Pons (tissue), 1 donor: Measurements from ENCODE around the gene OR5L1.

Experiments
- DNase-seq: peaks from one replicate; pipeline ENCODE4 v3.0.0-alpha.2; 2016; ENCODE audit warnings: low spot score

Gene OR5L1

GRCh38 chr11:55811067-55811466, at the start of gene OR5L1:
Gene OR5L1, plus strand, starts transcription at chr11:55811367. Its CDS starts 100 bp downstream, at chr11:55811467.
- DNase-seq, result no peak

- no peak for DNase-seq
These were observed 38.0 kb upstream of the OR5L1 start, which contains the start of gene OR5D13 for GRCh38 chr11:55773138-55773537. Gene OR5D13, plus strand, starts transcription at chr11:55773438. Its CDS starts 0 bp downstream, at chr11:55773438.

DNA sequence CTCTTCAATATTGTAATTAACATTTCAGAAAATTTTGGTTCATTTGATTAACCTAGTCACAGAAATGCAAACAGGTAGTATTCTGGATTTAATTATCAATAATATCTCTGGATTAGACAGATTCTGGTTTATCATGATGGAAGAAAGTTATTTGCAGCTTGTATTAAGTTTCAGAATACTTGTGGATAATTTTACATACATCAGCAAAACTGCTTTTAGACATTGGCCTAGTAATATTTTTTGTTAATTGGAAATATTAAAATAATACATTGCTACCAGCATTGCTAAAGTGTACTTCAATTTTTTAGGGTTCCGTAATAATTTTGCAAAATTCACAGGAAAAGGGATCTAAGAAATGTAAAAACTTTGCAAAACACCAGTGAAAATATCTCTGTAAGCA, 19.6 kb upstream of the OR5L1 start:
- no peak for DNase-seq

- DNase-seq, result no peak
These were observed 17.8 kb upstream of the OR5L1 start for GRCh38 chr11:55793321-55793720.

- no peak for DNase-seq
These were observed 15.9 kb upstream of the OR5L1 start, which contains the start of gene OR5D14 for GRCh38 chr11:55795256-55795655. Gene OR5D14, plus strand, starts transcription at chr11:55795556. Its CDS starts 0 bp downstream, at chr11:55795556.

GRCh38 chr11:55806248-55806647, 4.9 kb upstream of the OR5L1 start:
- no peak for DNase-seq

DNA sequence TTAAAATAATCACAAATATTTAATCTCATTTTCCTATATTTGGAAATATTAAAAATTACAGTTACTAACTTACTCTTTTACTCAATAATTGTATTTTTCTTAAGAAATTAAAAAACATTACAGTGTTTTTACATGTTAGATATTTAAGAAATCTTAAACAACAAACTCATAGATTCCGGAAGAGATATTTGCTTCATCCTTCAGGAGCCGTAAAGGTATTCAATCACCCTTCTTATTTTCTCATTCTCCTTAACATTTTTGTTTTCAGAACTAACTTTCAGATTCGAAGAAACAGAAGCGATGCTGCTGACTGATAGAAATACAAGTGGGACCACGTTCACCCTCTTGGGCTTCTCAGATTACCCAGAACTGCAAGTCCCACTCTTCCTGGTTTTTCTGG, 8.2 kb downstream of the OR5L1 start, which contains the start of gene OR5D18:
OR5D18 (plus strand) TSS at position 301 of the 400 bp plus-strand sequence; CDS start at position 301, 0 bp downstream.
- DNase-seq, result no peak

DNA sequence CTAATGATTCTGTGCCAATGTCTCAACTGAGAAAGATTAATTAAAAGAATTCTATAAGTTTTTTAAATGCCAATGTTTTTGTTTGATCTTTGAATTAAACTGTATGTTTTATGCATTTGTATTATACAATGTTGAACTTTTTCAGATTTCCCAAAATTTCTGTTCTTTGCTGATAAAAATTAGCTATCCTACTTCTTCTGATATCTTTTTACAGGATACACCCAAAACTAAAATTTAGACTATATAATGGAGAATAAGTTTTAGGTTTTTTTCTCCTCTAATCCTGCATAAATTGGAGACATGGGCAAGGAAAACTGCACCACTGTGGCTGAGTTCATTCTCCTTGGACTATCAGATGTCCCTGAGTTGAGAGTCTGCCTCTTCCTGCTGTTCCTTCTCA, 15.8 kb downstream of the OR5L1 start, which contains the start of gene OR5L2:
OR5L2 (plus strand) TSS at position 301 of the 400 bp plus-strand sequence; CDS start at position 301, 0 bp downstream.
- no peak for DNase-seq

DNA sequence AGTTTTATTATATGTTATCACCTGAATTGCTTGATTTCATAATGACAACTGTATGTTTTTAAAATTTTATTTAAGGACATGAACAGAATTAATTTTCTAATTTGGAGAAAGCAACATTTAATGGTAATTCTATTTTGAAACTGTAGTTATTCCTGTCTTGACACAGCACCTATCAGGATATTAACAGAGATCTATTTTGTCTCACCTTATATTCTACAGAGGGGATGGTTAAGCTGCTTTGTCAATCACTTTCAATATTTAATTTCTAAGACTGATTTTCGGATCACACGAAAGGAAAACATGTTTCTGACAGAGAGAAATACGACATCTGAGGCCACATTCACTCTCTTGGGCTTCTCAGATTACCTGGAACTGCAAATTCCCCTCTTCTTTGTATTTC, 27.3 kb downstream of the OR5L1 start, which contains the start of gene OR5D16:
OR5D16 (plus strand) TSS at position 301 of the 400 bp plus-strand sequence; CDS start at position 301, 0 bp downstream.
- DNase-seq, result no peak

GRCh38 chr11:55847453-55847852, 36.3 kb downstream of the OR5L1 start:
- no peak for DNase-seq

- no peak for DNase-seq
These were observed 37.9 kb downstream of the OR5L1 start for GRCh38 chr11:55849037-55849436.

- no peak for DNase-seq
These were observed 41.0 kb downstream of the OR5L1 start for GRCh38 chr11:55852141-55852540.

DNA sequence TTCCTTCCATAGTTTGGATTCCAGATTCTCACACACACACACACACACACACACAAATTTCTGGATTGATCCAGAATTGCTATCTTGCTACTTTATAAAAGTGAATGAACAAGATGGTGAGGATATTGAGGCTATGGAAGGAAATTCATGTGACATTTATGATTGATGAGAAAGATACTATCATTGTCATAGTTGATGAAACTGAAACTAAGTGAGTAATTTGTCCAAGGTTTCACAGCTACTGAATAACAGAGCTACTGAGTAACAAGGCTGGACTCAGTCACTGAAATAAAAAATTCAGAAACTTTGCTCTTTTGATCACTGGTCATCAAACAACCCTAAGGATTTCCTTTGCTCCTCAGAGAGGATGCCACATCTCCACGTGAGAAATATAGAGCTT, 43.5 kb downstream of the OR5L1 start:
- DNase-seq, result no peak
